GM13976 (cell line): ENCODE measurements around the gene SULT1A2.
"Not testable (repeated sequence)": the region's sequence is repeated elsewhere in the genome, so short reads cannot be mapped to it uniquely, and the experiment has no call there.

Source experiments
- DNase-seq: peaks from one replicate; pipeline ENCODE4 v3.0.0; 2012; ENCODE audit warnings: low spot score
- CTCF ChIP-seq: IDR thresholded peaks from 2 replicates; pipeline ENCODE4 v1.5.1; 2012; ENCODE audit warnings: borderline replicate concordance, mild to moderate bottlenecking; ENCODE audit not compliant: insufficient read depth; ENCODE audit errors: extremely low read depth, missing control alignments, control extremely low read depth
- in situ Hi-C: fragments of 300-500 bp; cut with MboI; formaldehyde crosslinking; loops from one replicate; pipeline ENCODE4 v1.12.0; 2022; ENCODE audit warnings: low sequenced_read_pairs, mixed read lengths, inconsistent platforms; ENCODE audit not compliant: unreplicated experiment

SULT1A2 gene

GRCh38 chr16:28609631-28610594 lies 13.1 kb upstream of the SULT1A2 start, which contains the start of gene SULT1A1:
Gene SULT1A1 (minus strand): TSS chr16:28610044. CDS start chr16:28608855, 1,189 bp downstream.
- no peak for DNase-seq
- in situ Hi-C loops, result no loop called here
- TF ChIP-seq CTCF, result no peak

GRCh38 chr16:28608867-28609596 lies 12.2 kb upstream of the SULT1A2 start:
- DNase-seq, in situ Hi-C loops: not testable (repeated sequence)

GRCh38 chr16:28608496-28608808 lies 11.6 kb upstream of the SULT1A2 start:
- in situ Hi-C loops, DNase-seq: not testable (repeated sequence)

- in situ Hi-C loops, DNase-seq: not testable (repeated sequence)
Measured at GRCh38 chr16:28607681-28608495, 11.0 kb upstream of the SULT1A2 start.

- TF ChIP-seq CTCF, result no peak
- no peak for DNase-seq
- in situ Hi-C loops, result no loop called here
Measured at GRCh38 chr16:28607116-28607623, 10.3 kb upstream of the SULT1A2 start.

GRCh38 chr16:28606291-28607115 lies 9.7 kb upstream of the SULT1A2 start:
- in situ Hi-C loops, result no loop called here
- no peak for DNase-seq
- TF ChIP-seq CTCF, result no peak

GRCh38 chr16:28604186-28604565 lies 7.3 kb upstream of the SULT1A2 start:
- no peak for DNase-seq
- TF ChIP-seq CTCF, result no peak
- in situ Hi-C loops, result no loop called here
